ENCODE measurements around the gene GNPTAB.

DNA sequence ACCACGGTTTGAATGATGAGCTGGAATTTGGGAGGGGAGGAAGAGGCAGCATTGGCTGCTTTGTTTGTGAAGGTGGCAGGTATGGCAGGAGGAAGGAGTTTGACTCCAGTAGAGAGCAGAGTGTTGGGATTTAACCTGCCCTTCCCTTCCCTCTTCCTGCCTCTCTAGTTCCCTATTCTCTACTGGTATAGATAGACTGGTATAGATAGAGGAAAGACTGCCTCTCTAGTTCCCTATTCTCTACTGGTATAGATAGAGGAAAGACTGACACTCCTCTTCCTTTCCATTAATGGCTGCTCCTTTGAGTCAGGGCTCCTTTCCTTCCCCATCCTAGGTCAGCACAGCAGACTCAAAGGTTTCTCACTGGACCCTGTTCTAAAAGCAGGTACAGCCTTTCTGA lies 83.1 kb downstream of the GNPTAB start:
- TF ChIP-seq, protein P1, sequence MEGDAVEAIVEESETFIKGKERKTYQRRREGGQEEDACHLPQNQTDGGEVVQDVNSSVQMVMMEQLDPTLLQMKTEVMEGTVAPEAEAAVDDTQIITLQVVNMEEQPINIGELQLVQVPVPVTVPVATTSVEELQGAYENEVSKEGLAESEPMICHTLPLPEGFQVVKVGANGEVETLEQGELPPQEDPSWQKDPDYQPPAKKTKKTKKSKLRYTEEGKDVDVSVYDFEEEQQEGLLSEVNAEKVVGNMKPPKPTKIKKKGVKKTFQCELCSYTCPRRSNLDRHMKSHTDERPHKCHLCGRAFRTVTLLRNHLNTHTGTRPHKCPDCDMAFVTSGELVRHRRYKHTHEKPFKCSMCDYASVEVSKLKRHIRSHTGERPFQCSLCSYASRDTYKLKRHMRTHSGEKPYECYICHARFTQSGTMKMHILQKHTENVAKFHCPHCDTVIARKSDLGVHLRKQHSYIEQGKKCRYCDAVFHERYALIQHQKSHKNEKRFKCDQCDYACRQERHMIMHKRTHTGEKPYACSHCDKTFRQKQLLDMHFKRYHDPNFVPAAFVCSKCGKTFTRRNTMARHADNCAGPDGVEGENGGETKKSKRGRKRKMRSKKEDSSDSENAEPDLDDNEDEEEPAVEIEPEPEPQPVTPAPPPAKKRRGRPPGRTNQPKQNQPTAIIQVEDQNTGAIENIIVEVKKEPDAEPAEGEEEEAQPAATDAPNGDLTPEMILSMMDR (IDR thresholded peaks at IDR 0.05; ENCODE audit: borderline replicate concordance, extremely low read depth, low read length, poor library complexity, severe bottlenecking): no peak
- TF ChIP-seq EZH2 (IDR thresholded peaks at IDR 0.05; ENCODE audit: borderline replicate concordance, low read depth, low read length, severe bottlenecking): no peak
